ENCODE measurements around the gene ANKLE2. TPM values are rescaled to one million over a fixed set of nuclear protein-coding genes. Genes with fewer than 3 reads are reported as not detected.

ANKLE2 gene
- total RNA-seq, 1 experiment from 2014 or later = 80.3 TPM

DNA sequence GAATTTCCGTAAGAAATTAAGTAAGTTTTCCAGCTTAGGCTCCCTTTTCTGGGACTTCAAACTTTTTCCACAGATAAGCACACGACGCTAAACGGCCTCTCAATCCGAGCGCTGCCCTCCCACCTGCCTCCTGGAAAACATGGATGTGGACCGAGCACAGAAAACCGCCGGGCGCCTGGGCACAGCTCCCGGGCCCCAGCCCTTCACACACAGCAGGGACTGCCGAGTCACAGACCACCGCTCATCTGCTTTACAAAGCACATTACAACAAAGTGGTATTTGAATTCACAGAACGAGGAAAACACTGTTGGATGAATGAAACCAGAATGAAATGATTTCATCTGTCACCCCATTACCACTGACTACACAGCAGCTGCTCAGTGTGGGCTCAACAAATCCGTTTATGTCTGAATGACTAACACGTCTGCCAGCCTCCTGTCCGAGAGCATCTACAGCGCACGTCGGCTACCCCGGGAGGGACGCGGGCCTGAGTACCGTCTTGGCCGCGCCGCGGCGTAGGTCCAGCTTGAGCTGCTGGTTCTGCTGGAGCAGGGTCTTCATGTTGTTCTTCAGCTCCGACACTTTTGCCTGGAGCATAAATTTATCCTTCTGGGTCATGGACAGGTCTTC, 13.1 kb upstream of the ANKLE2 start:
- Histone ChIP-seq H2BK15ac (ENCODE audit: low read depth, low read length) (no peak overlapping the region), H3K56ac (ENCODE audit: insufficient read length, low read depth, low read length) (no peak overlapping the region), H3K4ac (ENCODE audit: low read depth, low read length) (no peak overlapping the region), H2BK5ac (ENCODE audit: insufficient read length, low read length) (no peak overlapping the region), H4K5ac (ENCODE audit: insufficient read length, low read depth, low read length) (no peak overlapping the region), H3K27ac (ENCODE audit: insufficient read length, low read depth, low read length) (no peak overlapping the region), H2AK5ac (ENCODE audit: insufficient read length, low read length) (no peak overlapping the region), H3K27me3 (ENCODE audit: insufficient read depth, low read length) (no peaks in the 10 kb centered on the region), H3T11ph (ENCODE audit: low read length) (no peak overlapping the region), H4K8ac (replicated peaks; ENCODE audit: insufficient read length, low read depth, low read length) (no peak overlapping the region), H3K4me2 (ENCODE audit: insufficient read depth, insufficient read length, low read length) (no peak overlapping the region), H4K20me1 (ENCODE audit: control insufficient read depth, insufficient read depth, insufficient read length) (no peaks in the 10 kb centered on the region), H3K23ac (ENCODE audit: insufficient read length, low read depth, low read length) (no peak overlapping the region), H3K14ac (ENCODE audit: insufficient read depth, low read length) (no peak overlapping the region), H2AFZ (ENCODE audit: low read length) (no peak overlapping the region), H3K18ac (ENCODE audit: insufficient read length, low read depth, low read length) (no peak overlapping the region), H3K23me2 (ENCODE audit: insufficient read length, low read depth, low read length, poor library complexity, severe bottlenecking) (no peaks in the 10 kb centered on the region), H2BK12ac (ENCODE audit: insufficient read length, low read depth, low read length) (no peak overlapping the region), H3K79me2 (ENCODE audit: insufficient read depth, low read length) (no peaks in the 10 kb centered on the region), H3K79me1 (ENCODE audit: insufficient read depth, low read depth, low read length, poor library complexity, severe bottlenecking) (no peaks in the 10 kb centered on the region), H3K9me3 (ENCODE audit: control insufficient read depth, low read depth, low read length) (no peaks in the 10 kb centered on the region), H3K9ac (ENCODE audit: extremely low read depth, insufficient read length, low read length) (no peak overlapping the region), H3K4me1 (ENCODE audit: insufficient read depth, low read length) (no peaks in the 10 kb centered on the region), H2BK20ac (ENCODE audit: low read depth, low read length, poor library complexity, severe bottlenecking) (no peak overlapping the region), H4K91ac (ENCODE audit: insufficient read length, low read depth, low read length) (no peak overlapping the region), H2BK120ac (ENCODE audit: low read depth, low read length, poor library complexity, severe bottlenecking) (no peak overlapping the region)
- no peak for DNase-seq
- WGBS (ENCODE audit: extremely low coverage, insufficient read length, low lambda C conversion rate) = no CpG with 5 or more reads among the region's 30 CpGs
- Mint-ChIP-seq H3K27ac (peak overlapping the region; percentile 32 to 73 (median 50); a peak in 3 of 7 replicates), H3K36me3 (ENCODE audit: insufficient read depth in 1 of 3, low read depth in 3 of 3) (peaks cover 18 to 70% (median 55%) of the 10 kb centered on the region in 3 experiments), H3K27me3 (ENCODE audit: low read depth) (no peaks in the 10 kb centered on the region; the same call in 1 of the 2 replicates), H3K4me1 (no peaks in the 10 kb centered on the region), H3K9me3 (no peaks in the 10 kb centered on the region), H3K4me3 (no peak overlapping the region)
- TF ChIP-seq, protein P1, sequence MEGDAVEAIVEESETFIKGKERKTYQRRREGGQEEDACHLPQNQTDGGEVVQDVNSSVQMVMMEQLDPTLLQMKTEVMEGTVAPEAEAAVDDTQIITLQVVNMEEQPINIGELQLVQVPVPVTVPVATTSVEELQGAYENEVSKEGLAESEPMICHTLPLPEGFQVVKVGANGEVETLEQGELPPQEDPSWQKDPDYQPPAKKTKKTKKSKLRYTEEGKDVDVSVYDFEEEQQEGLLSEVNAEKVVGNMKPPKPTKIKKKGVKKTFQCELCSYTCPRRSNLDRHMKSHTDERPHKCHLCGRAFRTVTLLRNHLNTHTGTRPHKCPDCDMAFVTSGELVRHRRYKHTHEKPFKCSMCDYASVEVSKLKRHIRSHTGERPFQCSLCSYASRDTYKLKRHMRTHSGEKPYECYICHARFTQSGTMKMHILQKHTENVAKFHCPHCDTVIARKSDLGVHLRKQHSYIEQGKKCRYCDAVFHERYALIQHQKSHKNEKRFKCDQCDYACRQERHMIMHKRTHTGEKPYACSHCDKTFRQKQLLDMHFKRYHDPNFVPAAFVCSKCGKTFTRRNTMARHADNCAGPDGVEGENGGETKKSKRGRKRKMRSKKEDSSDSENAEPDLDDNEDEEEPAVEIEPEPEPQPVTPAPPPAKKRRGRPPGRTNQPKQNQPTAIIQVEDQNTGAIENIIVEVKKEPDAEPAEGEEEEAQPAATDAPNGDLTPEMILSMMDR (conservative IDR thresholded peaks at IDR 0.05) = no peak
